Gastrocnemius medialis (tissue), 4 donors: ENCODE measurements around the gene DEFB116.
"Not testable (repeated sequence)": the region's sequence is repeated elsewhere in the genome, so short reads cannot be mapped to it uniquely, and the experiment has no call there.

Experiments
- CTCF ChIP-seq, 5 experiments: fragments of 450-650 bp in 3 of 5; fragments of 200-600 bp in 2 of 5; sonication (generic) in 2 of 5; IDR thresholded peaks in 4 of 5; conservative IDR thresholded peaks in 1 of 5; 1 replicate in 4 of 5; 2 replicates in 1 of 5; pipeline ENCODE4 v1.5.1; 2016 to 2019; ENCODE audit warnings: antibody characterized with exemption in 5 of 5, mild to moderate bottlenecking in 3 of 5, moderate library complexity in 3 of 5
- POLR2A ChIP-seq, 2 donors: fragments of 450-650 bp; IDR thresholded peaks; one replicate each; pipeline ENCODE4 v1.6.1; 2017; ENCODE audit warnings: antibody characterized with exemption in 2 of 2, mild to moderate bottlenecking in 2 of 2, moderate library complexity in 2 of 2

DNA sequence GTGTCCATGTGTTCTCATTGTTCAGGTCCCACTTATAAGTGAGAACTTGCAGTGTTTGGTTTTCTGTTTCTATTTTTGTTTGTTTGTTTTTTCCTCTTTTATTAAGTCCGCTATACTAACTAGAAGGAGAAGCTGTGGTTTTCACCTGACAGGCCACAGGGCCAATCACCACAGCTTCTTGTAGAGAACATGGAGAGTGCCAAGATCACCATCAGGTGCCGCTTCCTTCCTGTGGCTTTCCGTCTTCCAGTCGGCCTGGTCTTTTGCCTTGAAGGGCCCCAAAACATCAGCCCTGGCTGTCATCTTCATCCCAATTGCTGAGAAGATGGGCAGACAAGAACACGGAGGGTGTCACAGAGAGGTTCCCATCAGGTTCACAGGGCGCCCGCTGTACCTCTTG is 23.4 kb downstream of the DEFB116 start:
- TF ChIP-seq POLR2A (IDR thresholded peaks at IDR 0.05); CTCF (IDR thresholded peaks at IDR 0.05 in 4 of 5, conservative IDR thresholded peaks at IDR 0.05 in 1 of 5): not testable (repeated sequence)
